Liver (tissue), 3 donors: ENCODE data around the gene KIAA0825.

Source experiments
- EGR1 ChIP-seq, 2 donors: IDR thresholded peaks; 2 replicates each; pipeline ENCODE4 v1.6.1; 2016 to 2018; ENCODE audit warnings: antibody characterized with exemption in 2 of 2, low read depth in 2 of 2
- FOXA1 ChIP-seq: IDR thresholded peaks from 2 replicates; pipeline ENCODE4 v1.6.1; 2016; ENCODE audit warnings: antibody characterized with exemption
- GABPA ChIP-seq, 2 donors: IDR thresholded peaks in 1 of 2; conservative IDR thresholded peaks in 1 of 2; 2 replicates each; pipeline ENCODE4 v1.6.1; 2016; ENCODE audit warnings: antibody characterized with exemption in 2 of 2, mild to moderate bottlenecking in 1 of 2, moderate library complexity in 1 of 2
- TF ChIP-seq, protein P1 (sequence below): fragments of 150-350 bp; IDR thresholded peaks from 2 replicates; pipeline ENCODE4 v1.5.1; 2017; ENCODE audit warnings: improper control_type of control experiment, low read depth, low read length; ENCODE audit not compliant: missing input control
- TF ChIP-seq, protein P2 (sequence below): IDR thresholded peaks from 2 replicates; pipeline ENCODE4 v1.6.1; 2016; ENCODE audit warnings: antibody characterized with exemption
- donor health status: healthy.
- donor health status: healthy.

DNA sequence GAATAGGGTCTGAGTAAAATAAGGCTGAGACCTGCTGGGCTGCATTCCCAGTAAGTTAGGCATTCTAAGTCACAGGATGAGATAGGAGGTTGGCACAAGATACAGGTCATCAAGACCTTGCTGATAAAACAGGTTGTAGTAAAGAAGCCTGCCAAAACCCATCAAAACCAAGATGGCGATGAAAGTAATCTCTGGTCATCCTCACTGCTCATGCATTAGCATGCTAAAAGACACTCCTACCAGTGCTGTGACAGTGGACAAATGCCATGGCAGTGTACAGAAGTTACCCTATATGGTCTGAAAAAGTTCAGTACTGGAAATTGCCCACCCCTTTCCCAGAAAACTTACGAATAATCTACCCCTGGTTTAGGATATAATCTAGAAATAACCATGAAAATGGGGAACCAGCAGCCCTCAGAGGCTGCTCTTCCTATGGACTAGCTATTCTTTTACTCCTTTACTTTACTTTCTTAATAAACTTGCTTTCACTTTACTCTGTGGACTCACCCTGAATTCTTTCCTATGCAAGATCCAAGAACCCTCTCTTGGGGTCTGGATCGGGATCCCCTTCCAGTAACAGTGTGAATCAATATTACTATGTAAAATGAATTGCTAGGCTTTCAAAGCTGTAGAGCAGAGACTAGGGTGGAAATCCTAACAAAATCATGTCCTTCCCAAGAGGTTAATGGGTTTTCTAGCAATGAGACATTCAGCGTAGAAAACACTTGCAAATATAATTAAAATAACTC lies 257.8 kb downstream of the KIAA0825 start:
- TF ChIP-seq, protein P1, sequence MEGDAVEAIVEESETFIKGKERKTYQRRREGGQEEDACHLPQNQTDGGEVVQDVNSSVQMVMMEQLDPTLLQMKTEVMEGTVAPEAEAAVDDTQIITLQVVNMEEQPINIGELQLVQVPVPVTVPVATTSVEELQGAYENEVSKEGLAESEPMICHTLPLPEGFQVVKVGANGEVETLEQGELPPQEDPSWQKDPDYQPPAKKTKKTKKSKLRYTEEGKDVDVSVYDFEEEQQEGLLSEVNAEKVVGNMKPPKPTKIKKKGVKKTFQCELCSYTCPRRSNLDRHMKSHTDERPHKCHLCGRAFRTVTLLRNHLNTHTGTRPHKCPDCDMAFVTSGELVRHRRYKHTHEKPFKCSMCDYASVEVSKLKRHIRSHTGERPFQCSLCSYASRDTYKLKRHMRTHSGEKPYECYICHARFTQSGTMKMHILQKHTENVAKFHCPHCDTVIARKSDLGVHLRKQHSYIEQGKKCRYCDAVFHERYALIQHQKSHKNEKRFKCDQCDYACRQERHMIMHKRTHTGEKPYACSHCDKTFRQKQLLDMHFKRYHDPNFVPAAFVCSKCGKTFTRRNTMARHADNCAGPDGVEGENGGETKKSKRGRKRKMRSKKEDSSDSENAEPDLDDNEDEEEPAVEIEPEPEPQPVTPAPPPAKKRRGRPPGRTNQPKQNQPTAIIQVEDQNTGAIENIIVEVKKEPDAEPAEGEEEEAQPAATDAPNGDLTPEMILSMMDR, result no peak
- TF ChIP-seq FOXA1, result no peak
- TF ChIP-seq, protein P2, sequence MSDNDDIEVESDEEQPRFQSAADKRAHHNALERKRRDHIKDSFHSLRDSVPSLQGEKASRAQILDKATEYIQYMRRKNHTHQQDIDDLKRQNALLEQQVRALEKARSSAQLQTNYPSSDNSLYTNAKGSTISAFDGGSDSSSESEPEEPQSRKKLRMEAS, result no peak
- TF ChIP-seq GABPA (IDR thresholded peaks at IDR 0.05 in 1 of 2, conservative IDR thresholded peaks at IDR 0.05 in 1 of 2), result no peak
- TF ChIP-seq EGR1 (IDR thresholded peaks at IDR 0.05; ENCODE audit: low read depth in 2 of 2), result no peak
